ENCODE measurements around the gene GDPD5.

The GDPD5 gene

GRCh38 chr11:75450826-75451821, 74.6 kb downstream of the GDPD5 start:
- TF ChIP-seq CTCF (IDR thresholded peaks at IDR 0.05): peak; percentile 75

GRCh38 chr11:75450236-75450635, 75.5 kb downstream of the GDPD5 start:
- no peak for TF ChIP-seq CTCF (IDR thresholded peaks at IDR 0.05)

- TF ChIP-seq CTCF (IDR thresholded peaks at IDR 0.05): no peak
Measured at GRCh38 chr11:75449776-75450175, 76.0 kb downstream of the GDPD5 start.

- no peak for TF ChIP-seq CTCF (IDR thresholded peaks at IDR 0.05)
Measured at GRCh38 chr11:75449271-75449670, 76.5 kb downstream of the GDPD5 start.

- no peak for TF ChIP-seq CTCF (IDR thresholded peaks at IDR 0.05)
Measured at GRCh38 chr11:75447415-75447814, 78.3 kb downstream of the GDPD5 start.

- peak; percentile 94 for TF ChIP-seq CTCF (IDR thresholded peaks at IDR 0.05)
Measured at GRCh38 chr11:75445315-75445953, 80.3 kb downstream of the GDPD5 start.

GRCh38 chr11:75443043-75443442, 82.7 kb downstream of the GDPD5 start:
- TF ChIP-seq CTCF (IDR thresholded peaks at IDR 0.05): no peak
